Skin epidermis (tissue), 12 donors: ENCODE measurements around the gene PDGFA.
A peak's percentile ranks its signal among the peaks of the same experiment; 100 is the strongest.

ENCODE experiments used
- H3K27ac ChIP-seq, 21 experiments: fragments of 200-600 bp; sonication (generic) in 11 of 21; one replicate each; pipeline ENCODE4 v1.5.0; 2020; ENCODE audit warnings: mild to moderate bottlenecking in 3 of 21, inconsistent platforms in 2 of 21, moderate library complexity in 2 of 21
- H3K4me3 ChIP-seq, 7 experiments: fragments of 200-600 bp; sonication (generic) in 2 of 7; one replicate each; pipeline ENCODE4 v1.5.0; 2020; ENCODE audit warnings: inconsistent platforms in 2 of 7, mild to moderate bottlenecking in 2 of 7, moderate library complexity in 1 of 7

Gene PDGFA

GRCh38 chr7:520503-521161, 986 bp upstream of the PDGFA start:
- Histone ChIP-seq H3K4me3 (peak overlapping the region; percentile 16 to 64 (median 40)), H3K27ac (peak overlapping the region in 11 of 21 experiments; percentile 9 to 87 (median 64))

DNA sequence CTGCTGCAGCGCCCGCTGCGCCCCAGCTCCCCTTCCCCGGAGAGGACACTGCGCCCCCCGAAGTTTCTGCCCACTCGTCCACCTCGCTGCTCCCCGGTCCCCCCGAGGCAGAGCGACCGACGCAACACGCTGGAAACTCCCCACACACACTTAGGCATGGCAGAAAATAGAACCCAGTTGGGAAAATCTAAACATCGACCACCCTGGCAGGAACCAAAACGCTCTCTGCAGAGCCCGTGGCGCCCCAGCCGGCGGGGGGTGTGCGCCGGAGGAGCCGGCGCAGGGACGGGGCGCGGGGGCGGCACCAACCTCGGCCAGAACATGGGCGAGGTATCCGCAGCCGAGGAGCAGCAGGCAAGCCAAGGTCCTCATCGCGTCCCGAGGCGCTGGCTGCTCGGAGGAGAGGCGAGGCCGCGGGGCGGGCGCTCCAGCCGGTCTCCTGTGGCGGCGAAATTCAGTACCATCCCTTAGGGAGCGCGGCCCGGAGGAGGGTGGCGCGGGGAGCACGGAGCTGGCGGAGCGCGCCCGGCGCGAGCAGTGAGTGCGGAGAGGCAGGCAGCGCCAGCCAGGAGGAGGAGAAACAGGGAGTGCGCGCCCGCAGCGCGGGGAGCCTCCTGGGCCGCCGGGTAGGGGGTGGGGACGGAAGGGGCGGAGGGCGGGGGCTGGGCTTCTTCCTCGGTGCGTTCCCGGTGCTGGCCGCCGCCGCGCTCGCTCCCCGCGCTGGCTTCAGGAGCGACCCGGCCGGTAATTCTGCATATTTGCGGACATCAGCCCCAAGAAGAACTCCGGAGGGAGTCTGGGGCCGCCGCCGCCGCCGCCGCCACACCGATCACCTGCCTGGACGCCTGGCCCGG, 789 bp downstream of the PDGFA start:
- Histone ChIP-seq H3K27ac (peak overlapping the region; percentile 13 to 85 (median 70)), H3K4me3 (peak overlapping the region; percentile 42 to 66 (median 56))

- Histone ChIP-seq H3K4me3 (peak overlapping the region; percentile 42 to 66 (median 56)), H3K27ac (peak overlapping the region; percentile 13 to 85 (median 70))
Observed at GRCh38 chr7:517774-518629, 1.6 kb downstream of the PDGFA start.

GRCh38 chr7:516606-517456, 2.8 kb downstream of the PDGFA start:
- Histone ChIP-seq H3K4me3 (peak overlapping the region; percentile 42 to 66 (median 56)), H3K27ac (peak overlapping the region in 18 of 21 experiments; percentile 15 to 85 (median 68))

DNA sequence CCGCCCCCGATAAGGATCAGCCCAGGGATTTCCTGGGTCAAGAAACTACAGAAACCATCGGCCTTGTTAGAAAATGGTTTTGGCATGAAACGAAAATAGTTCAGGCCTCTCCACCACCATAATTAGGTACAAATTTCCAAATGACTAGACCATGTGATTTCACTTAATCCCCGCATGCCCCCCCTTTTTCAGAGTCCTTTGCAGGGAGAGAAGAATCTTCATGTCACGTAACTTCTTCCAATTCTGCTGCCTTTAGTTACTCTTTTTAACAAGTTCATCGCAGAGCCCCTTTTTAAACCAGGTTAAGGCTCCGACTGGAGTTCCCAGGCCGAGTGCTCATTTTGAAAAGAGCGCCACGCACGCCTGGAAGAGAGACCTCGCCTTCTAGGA, 3.4 kb downstream of the PDGFA start:
- H3K27ac ChIP-seq: peak overlapping the region in 16 of 21 experiments; percentile 16 to 85 (median 70)
- peak overlapping the region in 6 of 7 experiments; percentile 42 to 66 (median 54) for H3K4me3 ChIP-seq

- Histone ChIP-seq H3K4me3 (peak overlapping the region in 2 of 7 experiments; percentile 8 to 56), H3K27ac (peak overlapping the region in 6 of 21 experiments; percentile 14 to 84 (median 49))
Observed at GRCh38 chr7:515628-516027, 4.0 kb downstream of the PDGFA start.

DNA sequence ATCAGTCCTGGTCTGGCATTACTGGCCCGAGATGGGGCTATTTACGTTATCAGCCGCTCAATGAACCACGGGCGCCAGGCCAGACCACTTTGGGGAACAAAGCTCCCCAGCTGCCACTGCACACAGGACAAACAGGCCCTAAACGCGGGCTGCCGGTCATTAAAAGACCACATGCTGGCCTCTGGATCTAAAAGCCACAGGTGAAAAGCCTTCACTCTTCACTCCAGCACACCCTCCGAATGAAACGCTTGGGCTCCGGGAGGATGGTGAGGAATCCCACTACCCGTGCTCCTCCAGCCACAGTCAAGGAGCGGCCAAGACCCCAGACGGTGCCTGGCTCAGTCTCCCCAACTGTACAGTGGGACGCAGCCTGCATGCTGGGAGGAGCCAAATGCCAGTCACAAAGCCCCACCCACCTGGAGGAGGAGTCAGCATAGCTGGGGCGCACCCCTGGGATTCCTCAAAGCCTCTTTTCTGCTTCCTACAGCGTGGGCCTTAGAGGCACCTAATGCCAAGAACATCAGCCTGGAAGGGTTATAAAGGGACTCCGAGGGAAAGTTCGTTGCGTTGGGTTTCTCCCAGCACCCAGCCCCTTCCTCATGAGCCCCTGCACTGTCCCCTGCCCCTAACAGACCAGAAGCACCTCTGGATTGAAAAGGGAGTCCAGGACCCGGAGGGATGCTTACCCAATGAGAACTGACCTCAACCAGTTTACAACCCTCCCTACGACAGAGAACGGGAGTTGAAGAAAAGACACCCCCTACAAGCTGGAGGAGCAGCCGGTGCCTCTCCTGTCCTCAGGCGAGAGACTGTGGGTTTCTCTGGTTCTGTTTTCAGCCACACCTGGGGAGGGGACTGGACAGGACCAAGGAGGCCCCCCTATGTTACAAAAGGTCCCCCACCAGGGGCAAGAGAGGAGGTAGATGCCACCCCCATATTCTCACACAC, 4.7 kb downstream of the PDGFA start:
- Histone ChIP-seq H3K27ac (peak overlapping the region in 7 of 21 experiments; percentile 14 to 84 (median 35)), H3K4me3 (peak overlapping the region in 2 of 7 experiments; percentile 14 to 56)

DNA sequence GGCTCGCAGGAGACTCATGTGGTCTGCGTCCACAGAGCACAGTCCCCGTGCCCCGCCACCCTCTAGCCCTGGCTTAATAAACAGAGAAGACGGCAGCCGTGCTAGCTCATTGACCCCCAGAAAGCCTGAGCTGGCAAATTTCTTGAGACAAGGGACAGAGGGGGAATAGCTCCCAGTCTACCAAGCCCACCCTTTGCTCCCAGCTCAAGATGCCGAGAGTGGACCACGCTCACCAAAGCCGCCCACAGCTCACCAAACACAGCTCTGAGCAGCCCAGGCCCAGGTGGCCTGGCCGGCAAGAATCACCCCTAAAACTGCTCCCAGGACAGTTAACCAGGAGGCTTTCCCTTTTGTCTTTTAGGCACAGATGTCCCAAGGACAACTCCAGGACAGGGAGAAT, 5.4 kb downstream of the PDGFA start:
- Histone ChIP-seq H3K4me3 (peak overlapping the region in 1 of 7 experiments; percentile 56), H3K27ac (peak overlapping the region in 6 of 21 experiments; percentile 14 to 84 (median 34))

- H3K4me3 ChIP-seq: peak overlapping the region in 1 of 7 experiments; percentile 56
- peak overlapping the region in 10 of 21 experiments; percentile 3 to 84 (median 60) for H3K27ac ChIP-seq
Observed at GRCh38 chr7:513521-514166, 6.0 kb downstream of the PDGFA start.

- H3K27ac ChIP-seq: peak overlapping the region in 9 of 21 experiments; percentile 11 to 84 (median 59)
- H3K4me3 ChIP-seq: peak overlapping the region in 1 of 7 experiments; percentile 56
Observed at GRCh38 chr7:512541-513311, 6.9 kb downstream of the PDGFA start.

DNA sequence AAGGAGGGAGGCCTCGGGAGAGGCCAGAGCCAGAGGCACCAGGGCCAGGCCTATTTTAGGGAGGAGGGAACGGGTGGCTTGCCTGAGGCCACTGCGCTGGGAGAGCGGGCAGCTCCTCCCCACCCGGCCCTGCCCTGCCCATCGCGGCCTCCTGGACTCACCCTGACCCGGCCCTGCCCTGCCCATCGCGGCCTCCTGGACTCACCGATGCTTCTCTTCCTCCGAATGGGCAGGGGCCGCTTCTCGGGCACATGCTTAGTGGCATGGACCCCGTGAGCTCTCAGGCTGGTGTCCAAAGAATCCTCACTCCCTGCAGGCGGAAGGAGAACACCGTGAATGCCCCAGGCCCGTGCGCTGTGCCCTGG, 7.5 kb downstream of the PDGFA start:
- peak overlapping the region in 9 of 21 experiments; percentile 11 to 84 (median 57) for H3K27ac ChIP-seq
- peak overlapping the region in 1 of 7 experiments; percentile 3 for H3K4me3 ChIP-seq

- peak overlapping the region in 8 of 21 experiments; percentile 15 to 84 (median 38) for H3K27ac ChIP-seq
- H3K4me3 ChIP-seq: peak overlapping the region in 1 of 7 experiments; percentile 3
Observed at GRCh38 chr7:511476-512145, 8.0 kb downstream of the PDGFA start.

DNA sequence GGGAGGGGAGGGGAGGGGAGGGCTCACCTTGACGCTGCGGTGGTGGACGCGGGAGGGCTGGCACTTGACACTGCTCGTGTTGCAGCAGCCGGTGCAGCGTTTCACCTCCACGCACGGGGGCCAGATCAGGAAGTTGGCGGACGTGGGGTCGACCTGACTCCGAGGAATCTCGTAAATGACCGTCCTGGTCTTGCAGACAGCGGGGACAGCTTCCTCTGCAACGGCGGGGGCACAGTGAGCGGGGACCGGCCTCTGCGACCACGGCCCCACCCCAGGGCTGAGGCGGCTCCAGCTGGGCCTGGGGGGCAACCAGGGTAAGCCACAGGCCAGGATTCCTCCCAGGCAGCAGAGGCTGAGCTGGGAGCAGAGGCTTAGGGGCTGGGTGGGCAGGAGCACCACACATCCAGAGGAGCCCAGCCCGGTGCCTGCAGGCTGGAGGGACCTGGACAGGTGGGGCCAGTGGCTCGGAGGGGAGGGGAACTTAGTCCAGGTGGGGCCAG, 8.8 kb downstream of the PDGFA start:
- no peak overlapping the region for H3K4me3 ChIP-seq
- peak overlapping the region in 3 of 21 experiments; percentile 7 to 84 (median 75) for H3K27ac ChIP-seq

GRCh38 chr7:510131-510481, 9.5 kb downstream of the PDGFA start:
- peak overlapping the region in 2 of 21 experiments; percentile 28 to 52 for H3K27ac ChIP-seq
- H3K4me3 ChIP-seq: no peak overlapping the region

DNA sequence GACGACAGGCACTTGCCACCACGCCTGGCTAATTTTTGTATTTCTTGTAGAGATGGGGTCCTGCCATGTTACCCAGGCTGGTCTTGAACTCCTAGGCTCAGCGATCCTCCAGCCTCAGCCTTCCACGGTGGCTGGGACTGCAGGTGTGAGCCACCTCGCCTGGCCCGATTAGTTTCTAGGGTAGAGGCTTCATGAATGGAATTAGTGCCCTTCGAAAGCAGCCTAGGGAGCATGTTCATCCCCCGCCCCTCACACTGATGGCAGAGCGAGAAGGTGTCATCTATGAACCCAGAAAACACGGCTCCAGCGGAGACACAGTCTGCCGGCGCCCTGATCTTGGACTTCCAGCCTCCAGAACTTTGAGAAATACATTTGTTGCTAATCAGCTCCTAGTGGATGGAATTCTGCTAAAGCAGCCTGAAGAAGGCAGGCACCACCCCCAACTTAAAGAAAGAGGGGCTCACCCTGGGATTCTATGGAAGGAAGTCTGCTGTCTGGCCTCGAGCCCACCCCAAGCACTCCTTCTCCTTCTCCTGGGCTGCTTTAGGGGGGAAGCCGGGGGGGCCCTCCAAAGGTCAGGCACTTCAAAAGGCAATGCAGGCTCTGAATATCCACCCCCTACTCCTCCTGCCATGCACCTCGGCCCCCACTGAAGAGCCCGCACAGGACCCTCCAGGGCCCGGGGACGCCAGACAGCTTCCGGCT, 10.1 kb downstream of the PDGFA start:
- H3K27ac ChIP-seq: peak overlapping the region in 2 of 21 experiments; percentile 28 to 52
- H3K4me3 ChIP-seq: no peak overlapping the region
